Activated B cell treated with CpG ODN at 0.5 μM for 24 hours (primary cell): ENCODE data around the gene OSTF1. TPM values are rescaled to one million over a fixed set of nuclear protein-coding genes. Genes with fewer than 3 reads are reported as not detected.

Source experiments
- ATAC-seq: fragments of 200-7000 bp; cut with Tn5 transposase; one replicate; pipeline ENCODE4 v1.10.0; 2021; ENCODE audit warnings: low read depth, mild to moderate bottlenecking, moderate library complexity
- CTCF ChIA-PET: fragments of 350-600 bp; sonication (Branson Sonifier 250); formaldehyde crosslinking; loops from one replicate; lab custom pipeline; 2021; ENCODE audit warnings: antibody characterized with exemption; lab: Charles Lee
- POLR2A ChIA-PET: fragments of 350-600 bp; sonication (Branson Sonifier 250); formaldehyde crosslinking; loops from one replicate; lab custom pipeline; 2021; ENCODE audit warnings: antibody characterized with exemption; lab: Charles Lee
- DNase-seq: peaks from one replicate; pipeline ENCODE4 v3.0.0; 2022
- H3K27ac Mint-ChIP-seq: one replicate; pipeline ENCODE4 v1.8.0; 2020; ENCODE audit warnings: mixed read lengths
- H3K27me3 Mint-ChIP-seq: one replicate; pipeline ENCODE4 v1.8.0; 2021; ENCODE audit warnings: mixed read lengths
- H3K36me3 Mint-ChIP-seq: one replicate; pipeline ENCODE4 v1.8.0; 2021; ENCODE audit warnings: low read depth, mixed read lengths
- H3K4me1 Mint-ChIP-seq: one replicate; pipeline ENCODE4 v1.8.0; 2021; ENCODE audit warnings: mixed read lengths
- H3K4me3 Mint-ChIP-seq: one replicate; pipeline ENCODE4 v1.8.0; 2020; ENCODE audit warnings: mild to moderate bottlenecking, mixed read lengths
- H3K9me3 Mint-ChIP-seq: one replicate; pipeline ENCODE4 v1.8.0; 2020; ENCODE audit warnings: mixed read lengths
- intact Hi-C: fragments of 100-400 bp; cut with micrococcal nuclease; formaldehyde crosslinking; loops from one replicate; pipeline ENCODE4 v1.15.1; 2024
- total RNA-seq: library from RNA; stranded (reverse); gene quantifications from 2 replicates; pipeline ENCODE4 v1.2.3, GENCODE V29; 2022
- TF ChIP-seq, protein P1 (sequence below): fragments of 200-600 bp; IDR thresholded peaks from one replicate; pipeline ENCODE4 v1.8.0; 2022; ENCODE audit warnings: antibody characterized with exemption, mild to moderate bottlenecking

OSTF1 gene
- total RNA-seq, 1 donor from 2014 or later: 59.7 TPM

DNA sequence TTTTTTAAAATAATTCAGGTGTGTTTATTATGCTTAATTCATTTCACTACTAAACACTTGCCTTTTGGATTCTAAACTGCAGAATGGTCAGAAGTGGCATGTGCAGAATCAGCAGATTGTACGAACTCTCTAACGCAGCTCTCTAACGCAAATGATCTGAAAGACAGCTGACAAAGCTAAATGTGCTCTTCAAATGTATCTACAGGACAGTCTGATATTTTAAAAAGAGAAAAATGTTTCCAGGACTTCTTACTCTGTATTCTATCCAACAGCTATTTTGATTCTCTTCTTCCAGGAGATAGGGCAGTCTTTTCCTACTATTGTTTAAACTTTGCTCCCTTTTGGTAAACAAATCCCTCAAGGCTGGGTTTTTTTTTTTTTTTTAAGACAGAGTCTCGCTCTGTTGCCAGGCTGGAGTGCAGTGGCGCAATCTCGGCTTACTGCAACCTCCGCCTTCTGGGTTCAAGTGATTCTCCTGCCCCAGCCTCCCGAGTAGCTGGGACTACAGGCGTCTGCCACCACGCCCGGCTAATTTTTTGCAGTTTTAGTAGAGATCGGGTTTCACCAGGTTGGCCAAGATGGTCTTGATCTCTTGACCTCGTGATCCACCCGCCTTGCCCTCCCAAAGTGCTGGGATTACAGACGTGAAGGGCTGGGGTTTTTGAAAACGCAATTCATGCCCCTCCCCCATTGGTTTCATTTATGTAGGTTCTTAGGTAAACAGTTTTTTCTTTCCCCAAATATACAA, 1.6 kb upstream of the OSTF1 start:
- intact Hi-C loops: loop anchor here (5.0 kb wide), 3 partner anchors 589 to 1371 kb away; partner anchors contain the start of genes GCNT1, RFK and RORB
- H3K9me3 Mint-ChIP-seq: no peaks in the 10 kb centered on the region
- H3K27ac Mint-ChIP-seq: peak overlapping the region; percentile 86
- ChIA-PET CTCF (interaction anchor here (0.6 to 3.2 kb wide), 5 partner anchors 15 to 308 kb away, joined by 3 to 19 read pairs (median 4); partner anchors contain the start of gene CARNMT1), POLR2A (interaction anchor here (0.7 to 6.1 kb wide), 5 partner anchors 32 to 220 kb away, joined by 3 to 82 read pairs (median 15); partner anchors contain the start of genes C9orf40 and CARNMT1)
- no peaks in the 10 kb centered on the region for H3K27me3 Mint-ChIP-seq
- peaks cover 39% of the 10 kb centered on the region for H3K4me1 Mint-ChIP-seq
- H3K4me3 Mint-ChIP-seq: peak overlapping the region; percentile 93
- peaks cover 16% of the 10 kb centered on the region for H3K36me3 Mint-ChIP-seq
- TF ChIP-seq, protein P1, sequence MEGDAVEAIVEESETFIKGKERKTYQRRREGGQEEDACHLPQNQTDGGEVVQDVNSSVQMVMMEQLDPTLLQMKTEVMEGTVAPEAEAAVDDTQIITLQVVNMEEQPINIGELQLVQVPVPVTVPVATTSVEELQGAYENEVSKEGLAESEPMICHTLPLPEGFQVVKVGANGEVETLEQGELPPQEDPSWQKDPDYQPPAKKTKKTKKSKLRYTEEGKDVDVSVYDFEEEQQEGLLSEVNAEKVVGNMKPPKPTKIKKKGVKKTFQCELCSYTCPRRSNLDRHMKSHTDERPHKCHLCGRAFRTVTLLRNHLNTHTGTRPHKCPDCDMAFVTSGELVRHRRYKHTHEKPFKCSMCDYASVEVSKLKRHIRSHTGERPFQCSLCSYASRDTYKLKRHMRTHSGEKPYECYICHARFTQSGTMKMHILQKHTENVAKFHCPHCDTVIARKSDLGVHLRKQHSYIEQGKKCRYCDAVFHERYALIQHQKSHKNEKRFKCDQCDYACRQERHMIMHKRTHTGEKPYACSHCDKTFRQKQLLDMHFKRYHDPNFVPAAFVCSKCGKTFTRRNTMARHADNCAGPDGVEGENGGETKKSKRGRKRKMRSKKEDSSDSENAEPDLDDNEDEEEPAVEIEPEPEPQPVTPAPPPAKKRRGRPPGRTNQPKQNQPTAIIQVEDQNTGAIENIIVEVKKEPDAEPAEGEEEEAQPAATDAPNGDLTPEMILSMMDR: no peak
- no peak for DNase-seq
- no peak for ATAC-seq

DNA sequence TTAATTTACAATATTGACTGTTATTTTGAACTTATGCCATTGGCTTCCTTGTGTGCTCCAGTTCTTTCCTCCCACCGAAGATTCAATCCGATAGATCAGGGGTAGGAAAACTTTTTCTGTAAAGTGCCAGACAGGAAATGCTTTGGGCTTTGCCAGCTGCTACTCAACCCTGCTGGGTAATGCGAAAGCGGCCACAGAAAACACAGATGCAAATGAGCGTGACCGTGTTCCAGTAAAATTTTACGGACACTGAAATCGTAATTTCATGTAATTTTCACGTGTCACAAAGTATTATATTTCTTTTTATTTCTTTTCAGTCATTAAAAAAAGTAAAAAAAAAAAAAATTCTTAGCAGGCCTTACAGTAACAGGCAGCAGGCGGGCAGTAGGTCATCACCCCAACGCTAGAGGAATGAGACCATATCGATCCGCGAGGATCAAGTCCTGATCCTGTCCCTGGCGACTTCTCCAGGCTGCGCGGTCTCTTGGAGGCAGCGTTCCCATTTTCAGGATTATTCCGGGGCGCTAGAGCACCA, 958 bp upstream of the OSTF1 start:
- no peak for ATAC-seq
- H3K27me3 Mint-ChIP-seq: no peaks in the 10 kb centered on the region
- H3K4me3 Mint-ChIP-seq: peak overlapping the region; percentile 93
- H3K4me1 Mint-ChIP-seq: peaks cover 44% of the 10 kb centered on the region
- no peak for DNase-seq
- POLR2A ChIA-PET: interaction anchor here (0.7 to 6.1 kb wide), 7 partner anchors 33 to 221 kb away, joined by 3 to 82 read pairs (median 8); partner anchors contain the start of genes C9orf40 and CARNMT1
- intact Hi-C loops: loop anchor here (5.0 kb wide), 3 partner anchors 590 to 1370 kb away; partner anchors contain the start of genes GCNT1, RFK and RORB
- peak overlapping the region; percentile 86 for H3K27ac Mint-ChIP-seq
- peaks cover 14% of the 10 kb centered on the region for H3K36me3 Mint-ChIP-seq
- CTCF ChIA-PET: interaction anchor here (0.8 to 3.2 kb wide), 4 partner anchors 60 to 315 kb away, joined by 4 to 19 read pairs (median 7); partner anchors contain the start of genes C9orf40 and CARNMT1
- no peaks in the 10 kb centered on the region for H3K9me3 Mint-ChIP-seq
- TF ChIP-seq, protein P1: no peak

- Mint-ChIP-seq H3K27ac (peak overlapping the region; percentile 88), H3K4me1 (peaks cover 53% of the 10 kb centered on the region), H3K36me3 (peaks cover 17% of the 10 kb centered on the region), H3K9me3 (no peaks in the 10 kb centered on the region), H3K4me3 (peak overlapping the region; percentile 96), H3K27me3 (no peaks in the 10 kb centered on the region)
- intact Hi-C loops: loop anchor here (1.0 to 5.0 kb wide), 8 partner anchors 12 to 1368 kb away; partner anchors contain the start of genes C9orf40, CARNMT1, GCNT1 and RFK
- ATAC-seq (peak; percentile 22), DNase-seq (peak; percentile 40)
- TF ChIP-seq, protein P1: no peak
- ChIA-PET CTCF (interaction anchor here (1.3 to 3.2 kb wide), 5 partner anchors 11 to 315 kb away, joined by 4 to 19 read pairs (median 5); partner anchors contain the start of genes C9orf40 and CARNMT1), POLR2A (interaction anchor here (0.6 to 6.1 kb wide), 8 partner anchors 19 to 137 kb away, joined by 3 to 82 read pairs (median 8); partner anchors contain the start of genes C9orf40 and CARNMT1)
Observed at GRCh38 chr9:75088646-75089372, 495 bp downstream of the OSTF1 start.

DNA sequence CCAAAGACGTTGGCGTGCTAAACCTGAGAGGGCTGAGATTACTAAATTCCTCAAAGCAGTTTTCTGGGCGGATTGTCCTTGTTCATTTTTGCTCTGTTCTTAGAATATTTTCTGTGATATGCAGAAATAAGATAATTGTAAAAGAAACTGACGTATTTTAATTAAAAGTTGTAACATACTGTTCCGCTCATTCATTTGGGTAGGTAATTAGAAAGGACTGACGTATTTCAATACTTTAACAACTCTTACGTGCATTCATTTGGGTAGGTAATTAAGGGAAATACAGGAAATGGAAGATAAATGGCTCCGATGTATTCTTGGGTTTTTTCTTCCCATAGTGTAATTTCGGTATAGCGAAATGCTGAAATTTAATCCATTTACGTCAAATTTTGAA, 1.1 kb downstream of the OSTF1 start:
- ChIA-PET POLR2A (interaction anchor here (1.2 to 6.1 kb wide), 3 partner anchors 34 to 137 kb away, joined by 3 to 82 read pairs (median 28); partner anchors contain the start of genes C9orf40 and CARNMT1), CTCF (interaction anchor here (1.3 to 3.2 kb wide), 3 partner anchors 12 to 315 kb away, joined by 4 to 19 read pairs (median 4); partner anchors contain the start of gene CARNMT1)
- peak overlapping the region; percentile 96 for H3K4me3 Mint-ChIP-seq
- TF ChIP-seq, protein P1: no peak
- H3K27ac Mint-ChIP-seq: peak overlapping the region; percentile 88
- H3K9me3 Mint-ChIP-seq: no peaks in the 10 kb centered on the region
- DNase-seq (no peak), ATAC-seq (no peak)
- peaks cover 59% of the 10 kb centered on the region for H3K4me1 Mint-ChIP-seq
- no peaks in the 10 kb centered on the region for H3K27me3 Mint-ChIP-seq
- intact Hi-C loops: loop anchor here (1.0 to 5.0 kb wide), 5 partner anchors 36 to 1368 kb away; partner anchors contain the start of genes GCNT1, RFK and RORB
- peaks cover 18% of the 10 kb centered on the region for H3K36me3 Mint-ChIP-seq
